ENCODE data around the gene PARP16.
A peak's percentile ranks its signal among the peaks of the same experiment; 100 is the strongest.
"Not testable (repeated sequence)": the region's sequence is repeated elsewhere in the genome, so short reads cannot be mapped to it uniquely, and the experiment has no call there.

PARP16 gene

DNA sequence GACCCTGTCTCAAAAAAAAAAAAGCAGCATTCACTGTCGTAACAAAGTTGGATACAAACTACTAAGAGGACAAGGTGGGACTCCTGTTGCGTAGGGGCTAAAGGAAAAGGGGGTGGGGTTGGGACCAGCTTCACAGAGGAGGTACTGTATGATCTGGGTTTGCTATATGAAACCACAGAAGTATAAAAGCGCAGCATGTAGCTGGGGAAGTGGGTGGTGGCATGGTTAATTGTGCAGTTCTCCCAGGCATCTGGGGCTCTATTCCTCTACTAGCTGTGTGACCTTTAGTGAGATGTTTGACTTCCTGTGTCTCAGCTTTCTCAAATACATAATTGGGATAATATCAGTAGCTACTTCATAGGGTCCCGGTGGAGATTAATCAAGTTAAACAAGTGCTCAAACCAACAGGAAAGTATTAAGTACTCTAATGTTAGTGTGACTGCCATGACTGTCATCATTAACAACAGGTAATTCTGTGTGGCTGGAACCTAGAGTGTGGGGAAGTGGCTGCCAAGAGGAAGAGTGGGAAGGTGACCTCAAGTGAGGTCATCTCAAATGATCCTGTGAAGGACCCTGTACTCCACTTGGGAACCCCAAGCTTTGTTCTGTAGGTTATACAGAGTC, 11.5 kb downstream of the PARP16 start:
- DNase-seq: no peak

GRCh38 chr15:65270811-65271545, 15.7 kb downstream of the PARP16 start:
- peak; percentile 45 for DNase-seq

DNA sequence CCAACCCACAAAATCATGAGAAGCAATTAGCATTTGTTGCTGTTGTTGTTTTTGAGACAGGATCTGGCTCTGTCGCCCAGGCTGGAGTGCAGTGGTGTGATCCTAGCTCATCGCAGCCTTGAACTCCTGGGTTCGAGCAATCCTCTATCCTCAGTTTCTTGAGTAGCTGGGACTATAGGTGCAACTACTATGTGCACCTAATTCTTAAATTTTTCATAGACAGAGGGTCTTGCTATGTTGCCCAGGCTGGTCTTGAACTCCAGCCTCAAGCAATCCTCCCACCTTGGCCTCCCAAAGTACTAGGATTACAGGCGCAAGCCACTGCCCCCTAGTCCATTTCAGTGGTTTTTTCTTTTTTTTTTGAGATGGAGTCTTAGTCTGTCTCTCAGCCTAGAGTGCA, 18.3 kb downstream of the PARP16 start:
- DNase-seq: no peak

DNA sequence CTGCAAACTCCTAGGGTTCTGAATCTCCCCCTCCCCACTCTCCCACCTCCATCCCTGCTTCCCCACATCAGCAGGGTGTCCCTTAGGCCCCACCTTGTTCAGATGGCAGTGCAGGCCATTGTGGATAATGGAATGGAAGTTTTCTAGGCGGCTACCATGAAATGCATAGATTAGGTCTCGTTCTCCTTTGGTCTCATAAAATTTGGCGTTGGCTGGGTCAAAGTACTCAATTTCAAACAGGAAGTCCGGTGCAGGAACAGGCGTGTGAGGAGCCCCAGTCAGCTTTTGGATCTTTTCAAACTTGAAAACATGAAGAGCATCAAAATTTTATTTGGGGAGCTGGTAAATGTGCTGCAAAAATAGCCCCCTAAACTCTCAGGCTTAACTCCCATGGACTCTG, 20.2 kb downstream of the PARP16 start:
- DNase-seq: no peak

- DNase-seq: no peak
Measured at GRCh38 chr15:65264863-65265430, 21.7 kb downstream of the PARP16 start.

- DNase-seq: no peak
Measured at GRCh38 chr15:65263313-65263712, 23.4 kb downstream of the PARP16 start.

DNA sequence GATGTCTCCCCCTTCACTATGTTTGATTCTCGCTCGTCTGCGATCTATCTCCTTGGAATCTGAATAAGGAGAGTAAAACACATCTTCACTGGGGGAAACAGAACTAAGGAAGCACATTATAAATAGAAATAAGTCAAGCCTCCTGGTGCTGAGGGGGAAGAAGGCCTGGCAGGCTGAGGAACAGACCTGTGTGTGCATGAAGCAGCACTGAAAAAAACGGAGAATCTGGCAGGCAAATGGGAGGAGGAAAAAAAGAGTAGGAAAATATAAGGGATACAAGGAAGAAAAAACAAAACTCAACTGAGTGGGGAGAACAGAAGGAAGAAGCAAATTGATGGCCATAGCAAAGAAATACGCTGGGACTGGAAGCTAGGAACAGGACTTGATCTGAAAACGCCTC, 25.7 kb downstream of the PARP16 start:
- DNase-seq: no peak

DNA sequence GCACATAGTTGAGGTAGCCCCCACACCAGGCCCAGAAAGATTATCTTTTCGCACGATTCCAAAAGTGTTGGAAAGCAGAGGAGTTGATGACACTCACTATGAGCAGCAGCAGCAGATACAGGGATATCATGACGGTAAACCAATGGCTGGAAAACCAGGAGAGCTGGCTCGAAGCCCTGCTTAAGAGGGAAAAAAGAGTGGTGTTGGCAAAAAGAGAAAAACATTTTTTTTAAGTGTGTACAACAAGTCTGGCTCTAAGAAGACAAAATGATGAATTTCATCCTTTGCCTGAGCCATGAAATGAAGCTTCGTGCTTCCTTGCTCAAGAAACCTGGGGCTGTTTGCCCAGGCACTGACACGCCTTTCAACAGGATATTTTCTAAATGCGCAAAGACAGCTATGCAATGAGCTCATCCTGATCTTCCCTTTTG, 27.3 kb downstream of the PARP16 start:
- no peak for DNase-seq

DNA sequence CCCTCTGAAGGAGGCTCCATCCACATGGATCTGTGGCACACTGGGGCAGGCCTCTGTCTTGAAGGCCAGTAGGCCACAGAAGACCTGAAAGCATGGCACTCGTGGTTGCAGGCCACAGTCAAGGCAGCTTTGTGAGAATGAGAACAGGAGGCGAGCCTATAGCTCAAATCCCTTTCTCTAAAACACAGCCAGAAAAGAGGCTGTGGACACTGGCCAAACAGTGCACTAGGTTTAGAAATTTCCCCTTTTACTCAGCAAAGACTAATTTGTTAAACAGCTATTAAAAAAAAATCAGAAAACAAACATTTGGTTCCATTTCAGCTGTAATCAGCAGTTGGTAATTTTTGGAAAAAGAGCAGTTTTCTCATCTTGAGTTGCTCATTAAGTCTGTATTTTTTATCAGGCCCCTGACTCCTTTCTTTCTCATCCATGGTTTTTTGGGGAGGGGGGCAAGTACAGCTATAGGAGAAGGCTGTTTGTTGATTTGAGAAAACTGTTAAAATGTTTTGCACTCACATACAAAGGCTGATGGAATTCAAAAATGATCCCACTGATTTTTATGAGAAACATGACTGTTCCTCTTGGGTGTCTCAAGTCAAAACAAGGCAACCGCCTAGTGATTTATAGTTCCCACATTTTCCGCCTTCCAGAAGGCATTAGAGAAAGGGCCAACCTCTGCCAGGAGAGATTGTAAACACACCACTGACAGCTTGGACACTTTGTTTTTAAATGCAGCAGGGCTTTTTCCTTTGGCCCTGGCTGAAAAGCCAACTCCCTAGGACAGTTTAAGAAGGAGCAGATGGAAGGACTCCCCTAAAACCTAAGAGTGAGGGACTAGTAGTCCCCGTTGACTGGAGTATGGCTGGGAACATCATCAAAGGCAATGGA, 28.1 kb downstream of the PARP16 start:
- no peak for DNase-seq

- DNase-seq: no peak
Measured at GRCh38 chr15:65255486-65256140, 31.1 kb downstream of the PARP16 start.

DNA sequence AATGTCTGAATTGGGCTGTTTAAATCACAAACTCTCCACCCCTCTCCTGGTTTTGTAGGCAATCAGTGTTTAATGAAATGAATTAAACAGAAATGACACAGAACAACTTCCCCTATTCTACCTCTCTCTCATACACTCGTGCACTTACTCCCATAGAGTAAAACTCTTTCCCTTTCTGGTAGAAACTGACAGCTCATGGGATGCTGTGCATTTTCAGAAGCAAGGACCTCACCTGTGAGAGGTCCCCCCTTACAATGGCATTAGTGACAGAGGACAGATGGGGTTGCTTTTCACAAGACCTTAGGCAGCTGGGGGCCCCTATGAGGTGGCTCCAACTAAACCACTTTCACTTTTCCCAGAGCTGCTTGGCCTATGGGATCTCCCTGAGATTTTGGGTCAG, 31.9 kb downstream of the PARP16 start:
- no peak for DNase-seq

DNA sequence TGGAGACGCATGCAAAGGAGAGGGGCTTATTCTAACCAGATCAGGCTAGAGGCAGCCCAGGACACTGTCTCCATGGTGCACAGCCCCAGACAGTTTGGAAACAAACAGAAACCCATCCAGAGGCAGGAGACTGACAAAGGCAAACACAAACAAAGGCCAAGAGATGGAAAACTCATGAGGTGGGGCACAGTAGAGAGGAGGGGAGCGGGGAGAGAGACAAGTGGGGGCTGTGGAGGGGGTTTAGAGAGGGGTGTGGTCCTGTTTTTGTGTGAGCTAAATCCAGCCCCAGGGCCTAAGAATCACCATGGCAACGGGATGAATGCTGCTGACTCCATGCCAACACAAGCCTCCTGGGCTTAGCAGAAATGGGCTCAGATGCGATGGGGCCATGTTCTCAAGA, 32.3 kb downstream of the PARP16 start:
- no peak for DNase-seq

DNA sequence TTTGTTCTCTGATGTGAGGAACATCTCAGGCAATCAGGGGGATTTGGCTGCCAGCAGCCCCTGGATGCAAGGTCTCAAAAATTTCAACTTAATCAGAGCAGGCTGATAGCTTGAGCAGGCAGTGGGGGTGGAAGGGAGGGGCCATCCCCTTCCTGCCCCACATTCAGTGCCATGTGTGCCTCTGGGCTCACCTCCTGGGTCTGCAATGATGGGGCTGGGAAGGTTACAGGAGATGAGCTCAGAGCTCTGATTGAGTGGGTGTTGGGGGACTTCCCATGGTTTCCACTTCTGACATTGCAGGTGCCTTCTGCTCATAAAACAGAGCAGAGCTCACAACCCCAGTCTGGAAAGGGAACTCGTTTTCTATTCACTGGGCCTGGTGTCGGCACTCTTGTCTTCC, 37.0 kb downstream of the PARP16 start:
- DNase-seq: peak; percentile 61

- no peak for DNase-seq
Measured at GRCh38 chr15:65248511-65249255, 38.0 kb downstream of the PARP16 start.

DNA sequence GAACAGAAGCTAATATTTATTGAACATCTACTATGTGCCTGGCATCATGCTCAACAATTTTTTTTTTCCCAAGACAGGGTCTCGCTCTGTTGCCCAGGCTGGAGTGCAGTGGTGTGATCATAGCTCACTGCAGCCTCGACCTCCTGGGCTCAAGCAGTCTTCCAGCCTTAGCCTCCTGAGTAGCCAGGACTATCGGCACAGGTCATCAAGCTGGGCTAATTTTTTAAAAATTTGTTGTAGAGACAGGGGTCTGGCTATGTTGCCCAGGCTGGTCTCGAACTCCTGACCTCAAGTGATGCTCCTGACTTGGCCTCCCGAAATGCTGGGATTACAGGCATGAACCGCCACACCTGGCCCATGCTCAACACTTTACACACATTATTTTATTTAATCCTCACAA, 39.7 kb downstream of the PARP16 start:
- no peak for DNase-seq

DNA sequence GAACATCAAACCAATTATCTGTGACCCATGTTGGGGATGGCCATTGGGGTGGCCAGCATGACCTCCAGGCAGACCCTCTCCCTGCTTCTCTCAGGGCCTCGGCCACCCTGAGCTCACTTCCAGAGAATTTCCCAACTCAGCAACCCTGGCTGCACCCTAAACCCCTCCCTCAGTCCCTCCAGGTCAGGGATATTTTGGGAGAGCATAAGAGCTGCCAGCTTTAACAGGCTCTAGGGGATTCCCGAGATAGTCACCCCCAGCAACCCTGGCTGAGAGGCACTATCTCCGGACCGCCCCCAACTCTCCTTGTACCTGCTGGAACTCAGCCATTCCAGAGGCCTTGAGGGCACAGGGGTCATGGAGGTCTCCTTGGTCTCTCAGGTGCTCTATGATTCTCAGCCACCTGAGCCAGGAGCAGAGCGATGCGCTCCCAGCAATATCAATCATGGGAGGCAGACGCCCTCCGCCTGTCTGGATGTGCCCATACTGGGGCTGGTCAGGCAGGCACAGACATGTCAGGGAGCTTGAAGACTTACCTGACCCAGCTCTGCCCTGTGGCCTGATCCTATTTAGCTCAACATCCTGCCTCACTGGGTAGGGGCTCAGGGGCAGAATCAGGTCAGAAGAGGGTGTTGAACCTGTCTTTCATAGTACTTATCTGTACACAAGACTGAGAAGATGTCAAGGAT, 40.5 kb downstream of the PARP16 start:
- DNase-seq: no peak

DNA sequence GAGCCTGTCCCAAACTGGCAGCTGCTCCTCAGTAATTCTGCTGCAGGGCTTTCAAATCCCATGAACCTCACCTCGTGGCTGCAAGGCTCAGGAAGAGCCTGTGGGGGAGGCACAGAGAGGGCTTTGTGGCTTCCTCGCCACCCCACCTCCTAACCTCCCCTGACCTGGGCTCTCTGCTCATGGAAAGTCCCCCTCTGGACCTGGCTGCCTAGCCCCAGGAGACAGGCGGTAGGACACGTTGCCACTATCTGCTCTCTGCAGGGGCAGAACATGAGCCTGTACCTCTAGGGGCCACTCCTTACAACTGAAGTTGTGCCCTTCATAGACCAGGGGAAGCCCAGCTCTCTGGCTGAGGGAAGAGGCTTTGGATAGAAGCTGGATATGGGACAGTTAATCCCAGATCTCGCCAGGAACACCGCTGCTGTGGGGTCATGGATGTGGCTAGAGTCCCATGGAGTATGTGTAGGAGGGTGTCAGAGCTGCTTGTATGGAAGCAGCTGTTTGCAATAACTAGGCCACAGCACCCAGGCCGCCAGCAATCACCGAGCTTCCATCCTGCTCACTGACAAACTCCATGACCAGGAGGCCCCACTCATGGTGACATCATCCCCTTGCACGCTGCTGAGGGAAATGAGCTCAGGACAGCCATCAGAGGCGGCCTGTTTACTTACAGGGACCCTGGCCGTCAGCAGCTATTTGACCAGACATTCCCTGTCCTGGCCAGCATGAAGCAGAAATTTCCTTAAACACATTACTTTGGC, 41.4 kb downstream of the PARP16 start:
- DNase-seq: no peak

DNA sequence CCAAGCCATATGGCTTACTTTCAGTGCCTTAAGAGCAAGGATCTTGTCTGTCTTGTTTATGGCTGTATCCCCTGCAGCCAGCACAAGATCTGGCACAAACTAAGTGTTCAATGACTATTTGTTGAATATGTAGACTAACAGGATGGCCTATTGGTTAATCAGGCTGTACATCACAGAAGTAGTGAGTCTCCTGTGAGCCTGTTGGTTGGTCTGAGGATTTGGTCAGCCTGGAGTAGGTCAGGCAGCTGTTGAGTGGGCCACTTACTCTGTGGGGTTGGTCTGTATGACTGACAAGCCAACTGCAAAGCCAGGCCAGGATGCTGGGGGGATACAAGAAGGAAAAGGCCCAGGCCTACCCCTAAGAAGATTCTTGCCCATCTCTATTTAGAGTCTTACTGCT, 42.0 kb downstream of the PARP16 start:
- DNase-seq: no peak

- not testable (repeated sequence) for DNase-seq
Measured at GRCh38 chr15:65236443-65236842, 50.2 kb downstream of the PARP16 start.

DNA sequence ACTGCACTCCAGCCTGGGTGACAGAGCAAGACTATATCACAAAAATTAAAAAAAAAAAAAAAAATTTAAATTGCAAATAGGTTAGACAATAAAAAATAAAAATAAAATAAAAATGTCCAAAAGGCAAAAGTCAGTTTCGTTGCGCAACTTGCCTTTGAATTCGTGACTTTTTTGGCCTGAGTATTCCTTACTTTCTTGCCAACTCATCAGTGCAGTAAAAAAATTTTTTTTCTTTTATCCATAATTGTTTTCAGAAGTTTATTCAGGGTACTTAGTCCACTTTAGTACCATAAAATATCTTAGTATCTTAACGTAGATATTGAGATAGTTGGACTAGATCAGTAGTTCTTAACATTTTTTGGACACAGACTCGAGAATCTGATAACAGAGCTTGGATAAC, 53.0 kb downstream of the PARP16 start:
- DNase-seq: no peak

- DNase-seq: no peak
Measured at GRCh38 chr15:65232520-65232919, 54.2 kb downstream of the PARP16 start.

Measured in activated CD4-positive, alpha-beta T cell treated with anti-CD3 and anti-CD28 coated beads, Interleukin-2, Interleukin-6, amounts not matched to agents 100 ng/mL and 50 ng/mL, durations not matched to agents 16 hours and 8 hours (primary cell).